Hepatocyte (in vitro differentiated cells): Measurements from ENCODE around the gene IZUMO1. TPM values are rescaled to one million over a fixed set of nuclear protein-coding genes. Genes with fewer than 3 reads are reported as not detected.

Experiments
- DNase-seq: peaks from one replicate; pipeline ENCODE4 v3.0.0-alpha.2; 2016; ENCODE audit warnings: low spot score
- H2AFZ ChIP-seq: fragments of 200-600 bp; sonication (generic); 2 replicates; pipeline ENCODE4 v1.6.0; 2016; ENCODE audit warnings: antibody characterized with exemption, mild to moderate bottlenecking
- H3K27ac ChIP-seq: fragments of 200-600 bp; sonication (generic); 2 replicates; pipeline ENCODE4 v1.5.1; 2016; ENCODE audit warnings: mild to moderate bottlenecking
- H3K27me3 ChIP-seq: fragments of 200-600 bp; sonication (generic); 2 replicates; pipeline ENCODE4 v1.6.1; 2016
- H3K36me3 ChIP-seq: fragments of 200-600 bp; sonication (generic); replicated peaks from 2 replicates; pipeline ENCODE4 v1.5.1; 2016; ENCODE audit warnings: low read depth; ENCODE audit not compliant: insufficient read depth
- H3K4me1 ChIP-seq: fragments of 200-600 bp; sonication (generic); 2 replicates; pipeline ENCODE4 v1.5.1; 2016; ENCODE audit warnings: mild to moderate bottlenecking, moderate library complexity; ENCODE audit not compliant: insufficient read depth
- H3K4me2 ChIP-seq: fragments of 200-600 bp; sonication (generic); 2 replicates; pipeline ENCODE4 v1.6.0; 2016
- H3K4me3 ChIP-seq: fragments of 200-600 bp; sonication (generic); 2 replicates; pipeline ENCODE4 v1.5.1; 2016; ENCODE audit warnings: mild to moderate bottlenecking
- H3K79me2 ChIP-seq: fragments of 200-600 bp; sonication (generic); 2 replicates; pipeline ENCODE4 v1.6.0; 2017; ENCODE audit warnings: mild to moderate bottlenecking
- H3K9me2 ChIP-seq: fragments of 200-600 bp; sonication (generic); replicated peaks from 2 replicates; pipeline ENCODE4 v1.6.0; 2017; ENCODE audit warnings: mild to moderate bottlenecking; ENCODE audit not compliant: insufficient read depth
- H3K9me3 ChIP-seq: fragments of 200-600 bp; sonication (generic); 2 replicates; pipeline ENCODE4 v1.5.1; 2016; ENCODE audit warnings: low read depth, mild to moderate bottlenecking
- H4K20me1 ChIP-seq: fragments of 200-600 bp; sonication (generic); 2 replicates; pipeline ENCODE4 v1.6.0; 2016; ENCODE audit warnings: mild to moderate bottlenecking; ENCODE audit not compliant: insufficient read depth, poor library complexity, severe bottlenecking
- CTCF ChIP-seq: fragments of 200-600 bp; sonication (generic); IDR thresholded peaks from 2 replicates; pipeline ENCODE4 v1.5.1; 2016; ENCODE audit warnings: antibody characterized with exemption, mild to moderate bottlenecking; ENCODE audit not compliant: poor library complexity
- EZH2 ChIP-seq: fragments of 200-600 bp; sonication (generic); IDR thresholded peaks from 2 replicates; pipeline ENCODE4 v1.6.1; 2016; ENCODE audit warnings: antibody characterized with exemption, mild to moderate bottlenecking, borderline replicate concordance
- EZH2phosphoT487 ChIP-seq: fragments of 200-600 bp; sonication (generic); IDR thresholded peaks from one replicate; pipeline ENCODE4 v1.6.1; 2018; ENCODE audit warnings: antibody characterized with exemption, mild to moderate bottlenecking, low read depth, moderate library complexity; ENCODE audit not compliant: unreplicated experiment, severe bottlenecking
- WGBS: methylation state at CpG from one replicate; pipeline ENCODE4 v1.1.6; 2016; ENCODE audit warnings: low lambda C conversion rate; ENCODE audit errors: missing lambda C conversion rate; 5-methylcytosine and 5-hydroxymethylcytosine counted together
- polyA plus RNA-seq: library from polyadenylated mRNA; unstranded; fragments of >200 nt; fragmentation: Nextera tagmentation; extraction: Ambion mirVana; gene quantifications from 2 replicates; pipeline ENCODE4 v1.2.1, GENCODE V29; 2016
- total RNA-seq: library from RNA; depleted of rRNA; stranded (reverse); fragments of >200 nt; gene quantifications from 2 replicates; pipeline ENCODE4 v1.2.3, GENCODE V29; 2014

Gene IZUMO1
- total and polyA plus RNA-seq, 2 experiments from 2014 or later, result 0.52 to 0.57 TPM

- 53% methylated on average over 11 of the region's 11 CpGs for WGBS
- Histone ChIP-seq H3K36me3 (no peaks in the 10 kb centered on the region), H4K20me1 (no peaks in the 10 kb centered on the region), H3K9me3 (no peaks in the 10 kb centered on the region), H3K4me2 (no peak overlapping the region), H3K4me1 (peaks cover 9% of the 10 kb centered on the region), H3K27ac (no peak overlapping the region), H3K4me3 (no peak overlapping the region), H3K27me3 (no peaks in the 10 kb centered on the region), H3K9me2 (no peaks in the 10 kb centered on the region), H2AFZ (no peak overlapping the region), H3K79me2 (peaks cover 7% of the 10 kb centered on the region)
- no peak for TF ChIP-seq EZH2
- no peak for TF ChIP-seq CTCF
- TF ChIP-seq EZH2phosphoT487, result no peak
- DNase-seq, result no peak
Observed at GRCh38 chr19:48708471-48708870, 38.2 kb downstream of the IZUMO1 start.

GRCh38 chr19:48705431-48705830 lies 41.3 kb downstream of the IZUMO1 start:
- Histone ChIP-seq H3K9me2 (no peaks in the 10 kb centered on the region), H4K20me1 (no peaks in the 10 kb centered on the region), H3K36me3 (no peaks in the 10 kb centered on the region), H3K9me3 (no peaks in the 10 kb centered on the region), H2AFZ (no peak overlapping the region), H3K27ac (no peak overlapping the region), H3K4me2 (no peak overlapping the region), H3K79me2 (no peaks in the 10 kb centered on the region), H3K4me3 (no peak overlapping the region), H3K27me3 (no peaks in the 10 kb centered on the region), H3K4me1 (no peaks in the 10 kb centered on the region)
- 70% methylated on average over 2 of the region's 2 CpGs for WGBS
- DNase-seq, result no peak
- no peak for TF ChIP-seq EZH2
- no peak for TF ChIP-seq EZH2phosphoT487
- no peak for TF ChIP-seq CTCF

- no peaks in the 10 kb centered on the region for H3K79me2 ChIP-seq
- TF ChIP-seq EZH2 (no peak), EZH2phosphoT487 (no peak)
- H3K9me2 ChIP-seq, result no peaks in the 10 kb centered on the region
- WGBS, result over 99% methylated on average over 23 of the region's 23 CpGs
- no peaks in the 10 kb centered on the region for H3K27me3 ChIP-seq
- no peak overlapping the region for H3K27ac ChIP-seq
- H3K4me2 ChIP-seq, result no peak overlapping the region
- H4K20me1 ChIP-seq, result no peaks in the 10 kb centered on the region
- H3K36me3 ChIP-seq, result no peaks in the 10 kb centered on the region
- no peak overlapping the region for H3K4me3 ChIP-seq
- DNase-seq, result no peak
- no peaks in the 10 kb centered on the region for H3K4me1 ChIP-seq
- no peaks in the 10 kb centered on the region for H3K9me3 ChIP-seq
- H2AFZ ChIP-seq, result no peak overlapping the region
Observed at GRCh38 chr19:48703316-48703715, 43.4 kb downstream of the IZUMO1 start.

GRCh38 chr19:48702701-48703100 lies 44.0 kb downstream of the IZUMO1 start:
- H3K27me3 ChIP-seq, result no peaks in the 10 kb centered on the region
- no peak overlapping the region for H3K27ac ChIP-seq
- no peaks in the 10 kb centered on the region for H4K20me1 ChIP-seq
- no peak for DNase-seq
- H3K79me2 ChIP-seq, result no peaks in the 10 kb centered on the region
- no peaks in the 10 kb centered on the region for H3K4me1 ChIP-seq
- H3K9me2 ChIP-seq, result no peaks in the 10 kb centered on the region
- 96% methylated on average over 13 of the region's 13 CpGs for WGBS
- H3K4me3 ChIP-seq, result no peak overlapping the region
- H3K36me3 ChIP-seq, result no peaks in the 10 kb centered on the region
- TF ChIP-seq EZH2 (no peak), CTCF (no peak), EZH2phosphoT487 (no peak)
- H3K9me3 ChIP-seq, result no peaks in the 10 kb centered on the region
- H2AFZ ChIP-seq, result no peak overlapping the region
- H3K4me2 ChIP-seq, result no peak overlapping the region
